HG03342 (cell line): ENCODE results near the gene FRMD1.

ENCODE experiments used
- ATAC-seq: cut with Tn5 transposase; IDR thresholded peaks from one replicate; pipeline ENCODE4 v1.9.1; 2021; ENCODE audit warnings: mild to moderate bottlenecking, moderate library complexity; ENCODE audit not compliant: unreplicated experiment

FRMD1 gene

GRCh38 chr6:168030218-168030746 is 48.7 kb downstream of the FRMD1 start:
- ATAC-seq: no peak

- ATAC-seq: no peak
These were observed 49.4 kb downstream of the FRMD1 start for GRCh38 chr6:168029459-168030217.

- ATAC-seq: no peak
These were observed 50.8 kb downstream of the FRMD1 start for GRCh38 chr6:168028181-168028580.

GRCh38 chr6:168027521-168027920 is 51.5 kb downstream of the FRMD1 start:
- no peak for ATAC-seq

GRCh38 chr6:168026925-168027324 is 52.1 kb downstream of the FRMD1 start:
- no peak for ATAC-seq

GRCh38 chr6:168025831-168026710 is 52.9 kb downstream of the FRMD1 start:
- ATAC-seq: no peak

GRCh38 chr6:168024951-168025510 is 54.0 kb downstream of the FRMD1 start:
- no peak for ATAC-seq

- ATAC-seq: no peak
These were observed 56.3 kb downstream of the FRMD1 start for GRCh38 chr6:168022488-168023321.

GRCh38 chr6:168021581-168021980 is 57.4 kb downstream of the FRMD1 start:
- no peak for ATAC-seq

GRCh38 chr6:168020242-168020641 is 58.8 kb downstream of the FRMD1 start:
- ATAC-seq: no peak

- no peak for ATAC-seq
These were observed 60.3 kb downstream of the FRMD1 start for GRCh38 chr6:168018664-168019063.

GRCh38 chr6:168017629-168018028 is 61.4 kb downstream of the FRMD1 start:
- ATAC-seq: no peak

GRCh38 chr6:168016721-168017525 is 62.1 kb downstream of the FRMD1 start:
- no peak for ATAC-seq

GRCh38 chr6:168016176-168016620 is 62.8 kb downstream of the FRMD1 start:
- no peak for ATAC-seq

- no peak for ATAC-seq
These were observed 63.4 kb downstream of the FRMD1 start for GRCh38 chr6:168015482-168016175.

GRCh38 chr6:168015009-168015408 is 64.0 kb downstream of the FRMD1 start:
- ATAC-seq: no peak

GRCh38 chr6:168014428-168014827 is 64.6 kb downstream of the FRMD1 start:
- no peak for ATAC-seq

GRCh38 chr6:168013250-168013915 is 65.6 kb downstream of the FRMD1 start:
- no peak for ATAC-seq
